HEK293 (cell line): ENCODE measurements around the gene RPS6KA2.

ENCODE experiments used
- CTCF ChIA-PET: fragments of 350-600 bp; formaldehyde crosslinking; extraction: SDS; loops from one replicate; lab custom pipeline; 2021; ENCODE audit warnings: antibody characterized with exemption; lab: Yijun Ruan, JAX
- POLR2A ChIA-PET: fragments of 300-600 bp; formaldehyde crosslinking; extraction: SDS; loops from one replicate; lab custom pipeline; 2020; ENCODE audit warnings: antibody characterized with exemption, inconsistent platforms; lab: Yijun Ruan, JAX
- H3K27ac ChIP-seq: fragments of 200-500 bp; sonication (Bioruptor generic); 2 replicates; pipeline ENCODE4 v1.5.1; 2014; ENCODE audit warnings: low read depth, low read length, control low read depth, inconsistent platforms; ENCODE audit errors: extremely low read depth
- H3K36me3 ChIP-seq, 2 experiments: fragments of 200-500 bp in 1 of 2; sonication (Bioruptor generic) in 1 of 2; 1 replicate in 1 of 2; 2 replicates in 1 of 2; pipeline ENCODE4 v1.5.1; 2014 to 2017; ENCODE audit warnings: inconsistent platforms in 2 of 2, low read length in 2 of 2; ENCODE audit not compliant: control insufficient read depth in 2 of 2, insufficient read depth in 1 of 2
- H3K4me1 ChIP-seq: fragments of 200-500 bp; sonication (Bioruptor generic); 2 replicates; pipeline ENCODE4 v1.5.1; 2014; ENCODE audit warnings: mild to moderate bottlenecking, low read length, inconsistent platforms; ENCODE audit not compliant: control insufficient read depth, insufficient read depth
- H3K4me3 ChIP-seq: 2 replicates; pipeline ENCODE4 v1.5.1; 2011; ENCODE audit warnings: low read depth, mild to moderate bottlenecking, control low read depth, low read length, moderate library complexity
- H3K9me3 ChIP-seq: fragments of 200-500 bp; sonication (Bioruptor generic); 2 replicates; pipeline ENCODE4 v1.5.1; 2014; ENCODE audit warnings: low read depth, low read length, inconsistent platforms; ENCODE audit not compliant: control insufficient read depth, insufficient read depth
- EGR2 ChIP-seq: fragments of 450-650 bp; formaldehyde crosslinking; IDR thresholded peaks from 2 replicates; pipeline ENCODE4 v1.5.1; 2016; ENCODE audit warnings: low read depth, missing biosample characterization, missing genetic modification characterization
- HOXC10 ChIP-seq: sonication (generic); formaldehyde crosslinking; IDR thresholded peaks from 2 replicates; pipeline ENCODE4 v1.8.1; 2023; ENCODE audit warnings: mild to moderate bottlenecking, missing genetic modification reagents
- SCRT2 ChIP-seq: fragments of 450-650 bp; formaldehyde crosslinking; IDR thresholded peaks from 2 replicates; pipeline ENCODE4 v1.5.1; 2016; ENCODE audit warnings: missing biosample characterization, missing genetic modification characterization
- SETDB1 ChIP-seq: IDR thresholded peaks from one replicate; pipeline ENCODE4 v1.6.1; 2017; ENCODE audit warnings: mild to moderate bottlenecking, low read length, moderate library complexity, mixed read lengths; ENCODE audit not compliant: insufficient read length
- ZBTB1 ChIP-seq: fragments of 450-650 bp; formaldehyde crosslinking; IDR thresholded peaks from 2 replicates; pipeline ENCODE4 v1.5.1; 2016; ENCODE audit warnings: missing biosample characterization, missing genetic modification characterization
- ZBTB17 ChIP-seq: fragments of 450-650 bp; formaldehyde crosslinking; IDR thresholded peaks from 2 replicates; pipeline ENCODE4 v1.5.1; 2016; ENCODE audit warnings: missing biosample characterization, missing genetic modification characterization
- ZBTB7A ChIP-seq: fragments of 450-650 bp; formaldehyde crosslinking; IDR thresholded peaks from 2 replicates; pipeline ENCODE4 v1.5.1; 2016; ENCODE audit warnings: low read depth, missing biosample characterization, missing genetic modification characterization
- ZFHX2 ChIP-seq: fragments of 450-650 bp; formaldehyde crosslinking; conservative IDR thresholded peaks from 2 replicates; pipeline ENCODE4 v1.5.1; 2016; ENCODE audit warnings: missing biosample characterization, missing genetic modification characterization
- ZNF155 ChIP-seq: fragments of 450-650 bp; formaldehyde crosslinking; IDR thresholded peaks from 2 replicates; pipeline ENCODE4 v1.5.1; 2016; ENCODE audit warnings: missing biosample characterization, missing genetic modification characterization
- ZNF239 ChIP-seq: fragments of 450-650 bp; formaldehyde crosslinking; IDR thresholded peaks from 2 replicates; pipeline ENCODE4 v1.5.1; 2016; ENCODE audit warnings: missing biosample characterization, missing genetic modification characterization
- ZNF292 ChIP-seq: fragments of 450-650 bp; formaldehyde crosslinking; IDR thresholded peaks from 2 replicates; pipeline ENCODE4 v1.5.1; 2016; ENCODE audit warnings: low read depth, missing biosample characterization, missing genetic modification characterization, borderline replicate concordance
- ZNF311 ChIP-seq: fragments of 450-650 bp; formaldehyde crosslinking; IDR thresholded peaks from 2 replicates; pipeline ENCODE4 v1.5.1; 2017; ENCODE audit warnings: missing biosample characterization, missing genetic modification characterization, borderline replicate concordance
- ZNF354C ChIP-seq: fragments of 450-650 bp; formaldehyde crosslinking; IDR thresholded peaks from 2 replicates; pipeline ENCODE4 v1.5.1; 2016; ENCODE audit warnings: missing biosample characterization, missing genetic modification characterization, low read depth, borderline replicate concordance
- ZNF585B ChIP-seq: fragments of 450-650 bp; formaldehyde crosslinking; IDR thresholded peaks from 2 replicates; pipeline ENCODE4 v1.5.1; 2016; ENCODE audit warnings: missing biosample characterization, missing genetic modification characterization
- ZNF626 ChIP-seq: fragments of 450-650 bp; sonication (Bioruptor Pico); formaldehyde crosslinking; IDR thresholded peaks from 2 replicates; pipeline ENCODE4 v1.5.1; 2018; ENCODE audit warnings: missing biosample characterization, missing genetic modification characterization, inconsistent platforms
- ZNF792 ChIP-seq: fragments of 450-650 bp; formaldehyde crosslinking; IDR thresholded peaks from 2 replicates; pipeline ENCODE4 v1.5.1; 2016; ENCODE audit warnings: missing biosample characterization, missing genetic modification characterization
- ZXDB ChIP-seq: fragments of 450-650 bp; formaldehyde crosslinking; IDR thresholded peaks from 2 replicates; pipeline ENCODE4 v1.5.1; 2016; ENCODE audit warnings: missing biosample characterization, missing genetic modification characterization
- TF ChIP-seq, protein P1 (sequence below): IDR thresholded peaks from 2 replicates; pipeline ENCODE4 v1.6.1; 2011; ENCODE audit warnings: mild to moderate bottlenecking, low read depth, low read length, borderline replicate concordance
- TF ChIP-seq, protein P2 (sequence below): fragments of 450-650 bp; formaldehyde crosslinking; IDR thresholded peaks from 2 replicates; pipeline ENCODE4 v1.5.1; 2016; ENCODE audit warnings: missing biosample characterization, missing genetic modification characterization, low read depth
- TF ChIP-seq, protein P3 (sequence below): fragments of 450-650 bp; formaldehyde crosslinking; IDR thresholded peaks from 2 replicates; pipeline ENCODE4 v1.5.1; 2016; ENCODE audit warnings: missing biosample characterization, missing genetic modification characterization
- TF ChIP-seq, protein P4 (sequence below): fragments of 450-650 bp; formaldehyde crosslinking; IDR thresholded peaks from 2 replicates; pipeline ENCODE4 v1.5.1; 2017; ENCODE audit warnings: missing biosample characterization, missing genetic modification characterization

The RPS6KA2 gene

DNA sequence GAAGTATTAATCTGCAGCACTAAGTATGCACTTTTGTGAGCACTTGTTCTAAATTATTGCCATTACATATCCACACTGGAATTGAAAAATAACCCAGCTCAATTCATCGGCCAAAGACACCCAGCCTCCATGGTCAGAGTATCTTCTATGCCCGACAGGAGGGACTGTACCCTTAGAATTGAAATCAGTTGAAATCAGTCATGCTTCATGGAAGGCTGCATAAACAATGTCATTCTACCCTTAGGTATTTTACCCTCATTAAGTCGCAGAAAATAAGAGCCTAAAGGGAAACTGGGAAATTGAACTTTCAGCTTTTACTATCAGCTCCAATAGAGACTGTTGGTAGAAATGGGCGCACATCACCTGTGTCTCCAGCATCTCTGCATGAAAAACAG is 37.7 kb downstream of the RPS6KA2 start:
- Histone ChIP-seq H3K27ac (no peak overlapping the region), H3K4me3 (no peak overlapping the region), H3K36me3 (no peaks in the 10 kb centered on the region), H3K4me1 (no peaks in the 10 kb centered on the region; the same call in 1 of the 2 replicates), H3K9me3 (no peaks in the 10 kb centered on the region)
- POLR2A ChIA-PET = interaction anchor here (1.0 kb wide), 1 partner anchor 38 kb away, joined by 3 read pairs; the partner anchor contains the start of gene RPS6KA2
- TF ChIP-seq HOXC10 (CRISPR knock-in tag) = no peak
- TF ChIP-seq ZNF792 (tag by site-specific recombination) = no peak
- no peak for TF ChIP-seq ZNF626 (tag by site-specific recombination)
- no peak for TF ChIP-seq ZBTB1 (tag by site-specific recombination)
- CTCF ChIA-PET = no interaction called here

DNA sequence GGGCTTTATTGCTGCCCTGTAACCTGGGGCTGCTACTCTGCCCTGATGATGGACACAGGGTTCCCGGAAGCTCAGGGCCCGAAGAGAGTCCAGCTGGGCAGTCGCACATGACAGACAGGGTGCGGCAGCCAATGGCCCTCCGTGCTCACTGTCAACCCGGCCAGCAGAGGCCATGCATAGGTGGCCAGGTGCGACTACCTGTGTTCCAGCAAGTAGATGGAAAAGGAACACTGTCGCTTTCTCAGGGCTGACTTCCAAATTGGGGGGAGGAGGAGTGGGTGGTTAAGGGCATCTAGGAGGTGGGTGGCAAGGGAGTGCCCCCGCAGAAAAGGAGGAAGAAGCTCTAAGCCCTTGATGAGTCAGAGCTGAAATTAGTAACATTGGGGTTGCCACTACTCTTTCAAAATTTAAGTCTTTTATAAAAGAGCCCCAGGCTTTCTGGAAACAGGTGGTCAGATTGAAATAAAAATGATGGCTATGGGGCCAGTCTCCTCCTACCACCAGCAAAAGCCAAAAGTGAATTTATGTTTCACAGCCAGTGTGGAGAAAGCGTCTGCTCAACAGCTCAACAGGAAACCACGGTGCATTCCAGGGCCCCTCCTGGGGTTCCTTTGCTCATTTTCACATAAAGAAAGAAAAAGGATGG is 38.2 kb downstream of the RPS6KA2 start:
- TF ChIP-seq ZFHX2 (tag by site-specific recombination) (peak; percentile 81), EGR2 (tag by site-specific recombination) (peak; percentile 72), ZNF155 (tag by site-specific recombination) (no peak)
- Histone ChIP-seq H3K9me3 (no peaks in the 10 kb centered on the region), H3K4me3 (no peak overlapping the region), H3K4me1 (no peaks in the 10 kb centered on the region; the same call in 1 of the 2 replicates), H3K36me3 (no peaks in the 10 kb centered on the region), H3K27ac (no peak overlapping the region)
- ChIA-PET CTCF (interaction anchor here (0.6 kb wide), 1 partner anchor 44 kb away, joined by 3 read pairs; no protein-coding TSS in a partner anchor), POLR2A (interaction anchor here (1.0 kb wide), 1 partner anchor 39 kb away, joined by 3 read pairs; the partner anchor contains the start of gene RPS6KA2)

DNA sequence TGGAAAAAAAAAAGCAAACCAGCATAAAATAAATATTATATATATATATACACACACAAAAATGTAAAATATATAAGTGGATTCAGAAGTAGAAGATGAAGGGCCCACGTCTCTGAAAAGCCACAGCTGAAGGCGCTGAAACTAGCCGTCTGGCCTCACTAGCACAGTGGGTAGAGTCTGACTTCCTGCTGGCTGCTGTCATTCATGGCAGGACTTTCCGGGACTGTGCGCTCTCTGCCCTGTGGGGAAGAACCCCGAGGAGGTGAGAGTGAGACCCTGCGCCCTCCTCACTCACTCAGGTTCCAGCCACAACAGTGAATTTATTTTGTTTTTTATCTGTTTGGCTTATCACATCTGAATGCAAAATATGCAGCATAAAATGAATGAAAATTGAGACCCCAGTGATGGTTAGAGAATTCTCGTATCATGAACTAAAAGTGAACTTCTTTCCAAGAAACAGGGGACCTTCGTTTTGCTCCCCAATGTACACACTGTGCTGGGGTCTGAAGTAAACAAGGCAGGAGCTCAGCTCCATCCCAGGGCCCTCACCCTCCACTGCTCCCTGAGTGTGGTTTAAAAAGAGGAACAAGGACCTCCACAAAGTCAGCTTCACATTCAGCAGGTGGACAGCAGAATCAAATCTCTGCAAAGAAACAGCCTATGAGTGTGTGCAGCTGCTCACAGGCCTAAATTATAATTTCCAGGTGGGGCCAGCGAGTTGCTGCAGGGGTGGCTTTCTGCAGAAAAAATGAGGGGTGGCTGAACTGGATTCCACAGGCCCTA is 39.2 kb downstream of the RPS6KA2 start:
- CTCF ChIA-PET = interaction anchor here (0.7 kb wide), 1 partner anchor 17 kb away, joined by 4 read pairs; no protein-coding TSS in a partner anchor
- POLR2A ChIA-PET = no interaction called here
- Histone ChIP-seq H3K4me1 (no peaks in the 10 kb centered on the region; the same call in 1 of the 2 replicates), H3K4me3 (no peak overlapping the region), H3K9me3 (no peaks in the 10 kb centered on the region), H3K27ac (no peak overlapping the region), H3K36me3 (no peaks in the 10 kb centered on the region)
- TF ChIP-seq SETDB1 = no peak
- TF ChIP-seq, protein P1, sequence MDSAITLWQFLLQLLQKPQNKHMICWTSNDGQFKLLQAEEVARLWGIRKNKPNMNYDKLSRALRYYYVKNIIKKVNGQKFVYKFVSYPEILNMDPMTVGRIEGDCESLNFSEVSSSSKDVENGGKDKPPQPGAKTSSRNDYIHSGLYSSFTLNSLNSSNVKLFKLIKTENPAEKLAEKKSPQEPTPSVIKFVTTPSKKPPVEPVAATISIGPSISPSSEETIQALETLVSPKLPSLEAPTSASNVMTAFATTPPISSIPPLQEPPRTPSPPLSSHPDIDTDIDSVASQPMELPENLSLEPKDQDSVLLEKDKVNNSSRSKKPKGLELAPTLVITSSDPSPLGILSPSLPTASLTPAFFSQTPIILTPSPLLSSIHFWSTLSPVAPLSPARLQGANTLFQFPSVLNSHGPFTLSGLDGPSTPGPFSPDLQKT = no peak
- no peak for TF ChIP-seq ZNF239
- TF ChIP-seq, protein P2, sequence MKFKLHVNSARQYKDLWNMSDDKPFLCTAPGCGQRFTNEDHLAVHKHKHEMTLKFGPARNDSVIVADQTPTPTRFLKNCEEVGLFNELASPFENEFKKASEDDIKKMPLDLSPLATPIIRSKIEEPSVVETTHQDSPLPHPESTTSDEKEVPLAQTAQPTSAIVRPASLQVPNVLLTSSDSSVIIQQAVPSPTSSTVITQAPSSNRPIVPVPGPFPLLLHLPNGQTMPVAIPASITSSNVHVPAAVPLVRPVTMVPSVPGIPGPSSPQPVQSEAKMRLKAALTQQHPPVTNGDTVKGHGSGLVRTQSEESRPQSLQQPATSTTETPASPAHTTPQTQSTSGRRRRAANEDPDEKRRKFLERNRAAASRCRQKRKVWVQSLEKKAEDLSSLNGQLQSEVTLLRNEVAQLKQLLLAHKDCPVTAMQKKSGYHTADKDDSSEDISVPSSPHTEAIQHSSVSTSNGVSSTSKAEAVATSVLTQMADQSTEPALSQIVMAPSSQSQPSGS (tag by site-specific recombination) = no peak
- TF ChIP-seq, protein P3, sequence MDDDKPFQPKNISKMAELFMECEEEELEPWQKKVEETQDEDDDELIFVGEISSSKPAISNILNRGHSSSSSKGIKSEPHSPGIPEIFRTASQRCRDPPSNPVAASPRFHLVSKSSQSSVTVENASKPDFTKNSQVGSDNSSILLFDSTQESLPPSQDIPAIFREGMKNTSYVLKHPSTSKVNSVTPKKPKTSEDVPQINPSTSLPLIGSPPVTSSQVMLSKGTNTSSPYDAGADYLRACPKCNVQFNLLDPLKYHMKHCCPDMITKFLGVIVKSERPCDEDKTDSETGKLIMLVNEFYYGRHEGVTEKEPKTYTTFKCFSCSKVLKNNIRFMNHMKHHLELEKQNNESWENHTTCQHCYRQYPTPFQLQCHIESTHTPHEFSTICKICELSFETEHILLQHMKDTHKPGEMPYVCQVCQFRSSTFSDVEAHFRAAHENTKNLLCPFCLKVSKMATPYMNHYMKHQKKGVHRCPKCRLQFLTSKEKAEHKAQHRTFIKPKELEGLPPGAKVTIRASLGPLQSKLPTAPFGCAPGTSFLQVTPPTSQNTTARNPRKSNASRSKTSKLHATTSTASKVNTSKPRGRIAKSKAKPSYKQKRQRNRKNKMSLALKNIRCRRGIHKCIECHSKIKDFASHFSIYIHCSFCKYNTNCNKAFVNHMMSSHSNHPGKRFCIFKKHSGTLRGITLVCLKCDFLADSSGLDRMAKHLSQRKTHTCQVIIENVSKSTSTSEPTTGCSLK (tag by site-specific recombination) = no peak
- TF ChIP-seq, protein P4, sequence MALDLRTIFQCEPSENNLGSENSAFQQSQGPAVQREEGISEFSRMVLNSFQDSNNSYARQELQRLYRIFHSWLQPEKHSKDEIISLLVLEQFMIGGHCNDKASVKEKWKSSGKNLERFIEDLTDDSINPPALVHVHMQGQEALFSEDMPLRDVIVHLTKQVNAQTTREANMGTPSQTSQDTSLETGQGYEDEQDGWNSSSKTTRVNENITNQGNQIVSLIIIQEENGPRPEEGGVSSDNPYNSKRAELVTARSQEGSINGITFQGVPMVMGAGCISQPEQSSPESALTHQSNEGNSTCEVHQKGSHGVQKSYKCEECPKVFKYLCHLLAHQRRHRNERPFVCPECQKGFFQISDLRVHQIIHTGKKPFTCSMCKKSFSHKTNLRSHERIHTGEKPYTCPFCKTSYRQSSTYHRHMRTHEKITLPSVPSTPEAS (tag by site-specific recombination) = no peak
- no peak for TF ChIP-seq SCRT2 (tag by site-specific recombination)
- TF ChIP-seq ZXDB (tag by site-specific recombination) = no peak
- TF ChIP-seq ZNF354C (tag by site-specific recombination) = no peak
- no peak for TF ChIP-seq ZBTB17 (tag by site-specific recombination)
- no peak for TF ChIP-seq ZNF585B (tag by site-specific recombination)
- TF ChIP-seq ZNF311 (tag by site-specific recombination) = no peak
- TF ChIP-seq ZBTB7A (tag by site-specific recombination) = no peak
- no peak for TF ChIP-seq ZNF292 (tag by site-specific recombination)
